Measurements from ENCODE around the gene RIOK3. TPM values are rescaled to one million over a fixed set of nuclear protein-coding genes. Genes with fewer than 3 reads are reported as not detected.

The RIOK3 gene
- total and polyA plus RNA-seq, 10 of the 15 experiments (the other 5 are each of a cell fraction or from before 2014, with no cell fraction given), result 18.0 to 87.5 (median 53.8) TPM

DNA sequence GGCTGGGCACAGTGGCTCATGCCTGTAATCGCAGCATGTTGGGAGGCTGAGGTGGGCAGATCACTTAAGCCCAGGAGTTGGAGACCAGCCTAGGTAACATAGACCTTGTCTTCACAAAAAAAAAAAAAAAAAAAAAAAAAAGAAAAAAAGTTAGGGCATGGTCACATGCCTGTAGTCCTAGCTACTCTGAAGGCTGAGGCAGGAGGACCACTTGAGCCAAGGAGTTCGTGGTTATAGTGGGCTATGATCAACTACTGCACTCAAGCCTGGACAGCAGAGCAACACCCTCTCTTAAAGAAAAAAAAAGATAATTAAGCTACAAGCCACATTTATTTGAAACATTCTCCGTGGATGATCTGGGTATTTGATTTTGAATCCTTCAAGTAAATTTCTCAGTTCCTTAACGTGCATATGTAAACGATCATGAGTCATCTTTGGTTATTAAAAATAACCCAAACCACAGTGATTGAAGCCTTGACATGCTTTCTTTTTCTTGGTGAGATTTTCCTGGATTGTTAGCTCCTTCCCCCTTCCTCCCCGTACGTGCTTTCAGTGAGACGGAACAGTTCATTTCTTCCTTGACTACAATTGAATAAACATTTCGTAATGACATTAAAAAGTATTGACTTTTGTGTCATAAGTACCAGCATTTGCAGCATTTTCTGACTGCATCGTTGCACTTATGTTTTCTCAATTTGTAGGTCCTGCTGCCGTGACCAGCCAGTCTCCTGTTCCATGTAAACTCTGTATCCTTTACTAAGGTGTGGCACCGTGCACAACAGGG is 70.5 kb downstream of the RIOK3 start (continued):
- TF ChIP-seq REST (IDR thresholded peaks at IDR 0.05; ENCODE audit: low read depth, low read length) (no peak), SUZ12 (IDR thresholded peaks at IDR 0.05; ENCODE audit: unreplicated experiment) (no peak), GABPA (IDR thresholded peaks at IDR 0.05; ENCODE audit: low read depth) (no peak), ZZZ3 (IDR thresholded peaks at IDR 0.05; ENCODE audit: control insufficient read depth, insufficient read length, low read depth) (no peak), SPI1 (IDR thresholded peaks at IDR 0.05; ENCODE audit: borderline replicate concordance, insufficient read depth, low read depth, low read length) (peak; percentile 72), IKZF1 (conservative IDR thresholded peaks at IDR 0.05) (0 out of 2 replicates have a peak, but pooled peaks have one; percentile 20), CBFB (IDR thresholded peaks at IDR 0.05; ENCODE audit: low read depth) (no peak), POLR2AphosphoS5 (IDR thresholded peaks at IDR 0.05; ENCODE audit: low read length) (no peak), KAT2A (conservative IDR thresholded peaks at IDR 0.05; ENCODE audit: control insufficient read depth, low read depth, low read length) (no peak), MLLT1 (IDR thresholded peaks at IDR 0.05) (0 out of 2 replicates have a peak, but pooled peaks have one; percentile 20), KDM1A (IDR thresholded peaks at IDR 0.05; ENCODE audit: borderline replicate concordance) (no peak), CREB1 (IDR thresholded peaks at IDR 0.05; ENCODE audit: low read depth) (no peak), SREBF2 (IDR thresholded peaks at IDR 0.05; ENCODE audit: low read length) (no peak), SP1 (IDR thresholded peaks at IDR 0.05; ENCODE audit: low read depth, low read length) (no peak)
- TF ChIP-seq, protein P1, sequence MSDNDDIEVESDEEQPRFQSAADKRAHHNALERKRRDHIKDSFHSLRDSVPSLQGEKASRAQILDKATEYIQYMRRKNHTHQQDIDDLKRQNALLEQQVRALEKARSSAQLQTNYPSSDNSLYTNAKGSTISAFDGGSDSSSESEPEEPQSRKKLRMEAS (IDR thresholded peaks at IDR 0.05; ENCODE audit: low read depth, low read length), result no peak
- TF ChIP-seq, protein P2, sequence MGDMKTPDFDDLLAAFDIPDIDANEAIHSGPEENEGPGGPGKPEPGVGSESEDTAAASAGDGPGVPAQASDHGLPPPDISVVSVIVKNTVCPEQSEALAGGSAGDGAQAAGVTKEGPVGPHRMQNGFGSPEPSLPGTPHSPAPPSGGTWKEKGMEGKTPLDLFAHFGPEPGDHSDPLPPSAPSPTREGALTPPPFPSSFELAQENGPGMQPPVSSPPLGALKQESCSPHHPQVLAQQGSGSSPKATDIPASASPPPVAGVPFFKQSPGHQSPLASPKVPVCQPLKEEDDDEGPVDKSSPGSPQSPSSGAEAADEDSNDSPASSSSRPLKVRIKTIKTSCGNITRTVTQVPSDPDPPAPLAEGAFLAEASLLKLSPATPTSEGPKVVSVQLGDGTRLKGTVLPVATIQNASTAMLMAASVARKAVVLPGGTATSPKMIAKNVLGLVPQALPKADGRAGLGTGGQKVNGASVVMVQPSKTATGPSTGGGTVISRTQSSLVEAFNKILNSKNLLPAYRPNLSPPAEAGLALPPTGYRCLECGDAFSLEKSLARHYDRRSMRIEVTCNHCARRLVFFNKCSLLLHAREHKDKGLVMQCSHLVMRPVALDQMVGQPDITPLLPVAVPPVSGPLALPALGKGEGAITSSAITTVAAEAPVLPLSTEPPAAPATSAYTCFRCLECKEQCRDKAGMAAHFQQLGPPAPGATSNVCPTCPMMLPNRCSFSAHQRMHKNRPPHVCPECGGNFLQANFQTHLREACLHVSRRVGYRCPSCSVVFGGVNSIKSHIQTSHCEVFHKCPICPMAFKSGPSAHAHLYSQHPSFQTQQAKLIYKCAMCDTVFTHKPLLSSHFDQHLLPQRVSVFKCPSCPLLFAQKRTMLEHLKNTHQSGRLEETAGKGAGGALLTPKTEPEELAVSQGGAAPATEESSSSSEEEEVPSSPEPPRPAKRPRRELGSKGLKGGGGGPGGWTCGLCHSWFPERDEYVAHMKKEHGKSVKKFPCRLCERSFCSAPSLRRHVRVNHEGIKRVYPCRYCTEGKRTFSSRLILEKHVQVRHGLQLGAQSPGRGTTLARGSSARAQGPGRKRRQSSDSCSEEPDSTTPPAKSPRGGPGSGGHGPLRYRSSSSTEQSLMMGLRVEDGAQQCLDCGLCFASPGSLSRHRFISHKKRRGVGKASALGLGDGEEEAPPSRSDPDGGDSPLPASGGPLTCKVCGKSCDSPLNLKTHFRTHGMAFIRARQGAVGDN (IDR thresholded peaks at IDR 0.05), result no peak
- TF ChIP-seq, protein P3, sequence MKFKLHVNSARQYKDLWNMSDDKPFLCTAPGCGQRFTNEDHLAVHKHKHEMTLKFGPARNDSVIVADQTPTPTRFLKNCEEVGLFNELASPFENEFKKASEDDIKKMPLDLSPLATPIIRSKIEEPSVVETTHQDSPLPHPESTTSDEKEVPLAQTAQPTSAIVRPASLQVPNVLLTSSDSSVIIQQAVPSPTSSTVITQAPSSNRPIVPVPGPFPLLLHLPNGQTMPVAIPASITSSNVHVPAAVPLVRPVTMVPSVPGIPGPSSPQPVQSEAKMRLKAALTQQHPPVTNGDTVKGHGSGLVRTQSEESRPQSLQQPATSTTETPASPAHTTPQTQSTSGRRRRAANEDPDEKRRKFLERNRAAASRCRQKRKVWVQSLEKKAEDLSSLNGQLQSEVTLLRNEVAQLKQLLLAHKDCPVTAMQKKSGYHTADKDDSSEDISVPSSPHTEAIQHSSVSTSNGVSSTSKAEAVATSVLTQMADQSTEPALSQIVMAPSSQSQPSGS (IDR thresholded peaks at IDR 0.05; ENCODE audit: low read length), result peak; percentile 63; the same call in 1 of the 2 replicates

Data from GM12878 (cell line).